K562 (cell line): Measurements from ENCODE around the gene OXT.

Experiments
- ATF3 ChIP-seq, 2 experiments: fragments of 450-650 bp in 1 of 2; sonication (generic) in 1 of 2; formaldehyde crosslinking in 1 of 2; IDR thresholded peaks in 1 of 2; conservative IDR thresholded peaks in 1 of 2; 2 replicates each; pipeline versions ENCODE4 v1.6.1 to v1.8.1; 2016 to 2023; ENCODE audit warnings: mild to moderate bottlenecking in 2 of 2, moderate library complexity in 2 of 2, inconsistent platforms in 1 of 2, missing genetic modification reagents in 1 of 2
- BRCA1 ChIP-seq, 2 experiments: fragments of 450-650 bp in 1 of 2; sonication (generic) in 1 of 2; formaldehyde crosslinking in 1 of 2; IDR thresholded peaks; 2 replicates each; pipeline versions ENCODE4 v1.5.0 to v1.6.1; 2017 to 2020; ENCODE audit warnings: mild to moderate bottlenecking in 1 of 2, missing genetic modification reagents in 1 of 2
- CTCF ChIP-seq, 3 experiments: IDR thresholded peaks in 2 of 3; conservative IDR thresholded peaks in 1 of 3; 2 replicates each; pipeline ENCODE4 v1.5.1; 2011 to 2012; ENCODE audit warnings: low read length in 3 of 3, mild to moderate bottlenecking in 3 of 3, control low read depth in 2 of 3, improper control_type of control experiment in 1 of 3, inconsistent platforms in 1 of 3, low read depth in 1 of 3, mixed read lengths in 1 of 3, moderate library complexity in 1 of 3; ENCODE audit not compliant: insufficient read depth in 2 of 3
- FOXA1 ChIP-seq: fragments of 450-650 bp; IDR thresholded peaks from 2 replicates; pipeline ENCODE4 v1.6.1; 2016; ENCODE audit warnings: mild to moderate bottlenecking, borderline replicate concordance
- HNRNPL ChIP-seq: fragments of 200-400 bp; formaldehyde crosslinking; IDR thresholded peaks from 2 replicates; pipeline ENCODE4 v1.6.1; 2017; ENCODE audit warnings: low read depth, mild to moderate bottlenecking, low read length
- IRF1 ChIP-seq: sonication (generic); formaldehyde crosslinking; IDR thresholded peaks from 2 replicates; pipeline ENCODE4 v1.8.0; 2022; ENCODE audit warnings: missing genetic modification reagents, mild to moderate bottlenecking, borderline replicate concordance
- MLX ChIP-seq, 2 experiments: fragments of 450-650 bp in 1 of 2; sonication (generic) in 1 of 2; formaldehyde crosslinking; conservative IDR thresholded peaks; 2 replicates each; pipeline versions ENCODE4 v1.4.0 to v1.8.1; 2020 to 2022; ENCODE audit warnings: mild to moderate bottlenecking in 1 of 2, missing genetic modification reagents in 1 of 2
- POLR2G ChIP-seq: fragments of 200-400 bp; formaldehyde crosslinking; IDR thresholded peaks from 2 replicates; pipeline ENCODE4 v1.6.1; 2017; ENCODE audit warnings: low read depth, mild to moderate bottlenecking, antibody characterized with exemption, low read length, moderate library complexity
- SIN3A ChIP-seq, 2 experiments: fragments of 150-350 bp in 1 of 2; IDR thresholded peaks; 2 replicates each; pipeline ENCODE4 v1.6.1; 2011 to 2016; ENCODE audit warnings: borderline replicate concordance in 2 of 2, low read depth in 2 of 2, low read length in 2 of 2, mild to moderate bottlenecking in 2 of 2, moderate library complexity in 2 of 2; ENCODE audit not compliant: control insufficient read depth in 1 of 2
- TEAD1 ChIP-seq, 2 experiments: fragments of 450-650 bp in 1 of 2; sonication (generic) in 1 of 2; formaldehyde crosslinking; IDR thresholded peaks; 2 replicates each; pipeline versions ENCODE4 v1.4.0 to v1.8.0; 2020 to 2022; ENCODE audit warnings: mild to moderate bottlenecking in 2 of 2, missing genetic modification reagents in 1 of 2
- ZNF507 ChIP-seq: conservative IDR thresholded peaks from 2 replicates; pipeline ENCODE4 v1.6.1; 2017; ENCODE audit warnings: missing genetic modification characterization, missing compliant biosample characterization

- TF ChIP-seq MLX (CRISPR knock-in tag; conservative IDR thresholded peaks at IDR 0.05) (no peak), IRF1 (CRISPR knock-in tag) (no peak), CTCF (IDR thresholded peaks at IDR 0.05 in 2 of 3, conservative IDR thresholded peaks at IDR 0.05 in 1 of 3; ENCODE audit: insufficient read depth in 2 of 3, low read depth in 1 of 3, low read length in 3 of 3) (no peak), POLR2G (no peak), HNRNPL (no peak), FOXA1 (no peak), BRCA1 (IDR thresholded peaks at IDR 0.05) (no peak), BRCA1 (CRISPR knock-in tag; IDR thresholded peaks at IDR 0.05) (no peak), SIN3A (IDR thresholded peaks at IDR 0.05; ENCODE audit: borderline replicate concordance in 2 of 2, control insufficient read depth in 1 of 2, low read depth in 2 of 2, low read length in 2 of 2) (no peak), TEAD1 (CRISPR knock-in tag; IDR thresholded peaks at IDR 0.05) (no peak), ATF3 (IDR thresholded peaks at IDR 0.05) (no peak), ATF3 (CRISPR knock-in tag; conservative IDR thresholded peaks at IDR 0.05) (no peak), ZNF507 (tag) (no peak)
Observed at GRCh38 chr20:3082306-3082951, 11.0 kb downstream of the OXT start.
